HPDE6-E6E7 (cell line): ENCODE results near the gene SLC2A9.
"Not testable (repeated sequence)": the region's sequence is repeated elsewhere in the genome, so short reads cannot be mapped to it uniquely, and the experiment has no call there.

ENCODE experiments used
- DNase-seq: peaks from one replicate; pipeline ENCODE4 v3.0.0; 2011; ENCODE audit warnings: missing footprints; ENCODE audit errors: extremely low spot score

The SLC2A9 gene

DNA sequence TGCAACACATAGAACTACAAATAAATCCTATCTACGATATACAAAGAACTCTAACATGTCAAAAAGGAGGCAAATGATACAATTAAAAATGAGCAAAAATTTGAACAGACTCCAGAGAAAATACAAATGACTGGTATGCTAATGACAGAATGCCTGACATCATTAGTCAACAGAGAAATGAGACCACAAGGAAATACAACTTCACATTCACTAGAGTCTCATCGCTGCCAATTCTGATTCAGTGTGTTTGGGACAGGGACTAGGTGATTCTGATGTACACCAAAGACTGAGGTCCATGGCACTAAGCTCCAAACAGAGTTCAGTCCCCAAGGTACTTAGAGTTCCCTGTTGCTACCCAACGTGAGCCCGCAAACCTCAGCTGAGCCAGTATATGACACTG is 23.4 kb downstream of the SLC2A9 start:
- DNase-seq, result no peak

DNA sequence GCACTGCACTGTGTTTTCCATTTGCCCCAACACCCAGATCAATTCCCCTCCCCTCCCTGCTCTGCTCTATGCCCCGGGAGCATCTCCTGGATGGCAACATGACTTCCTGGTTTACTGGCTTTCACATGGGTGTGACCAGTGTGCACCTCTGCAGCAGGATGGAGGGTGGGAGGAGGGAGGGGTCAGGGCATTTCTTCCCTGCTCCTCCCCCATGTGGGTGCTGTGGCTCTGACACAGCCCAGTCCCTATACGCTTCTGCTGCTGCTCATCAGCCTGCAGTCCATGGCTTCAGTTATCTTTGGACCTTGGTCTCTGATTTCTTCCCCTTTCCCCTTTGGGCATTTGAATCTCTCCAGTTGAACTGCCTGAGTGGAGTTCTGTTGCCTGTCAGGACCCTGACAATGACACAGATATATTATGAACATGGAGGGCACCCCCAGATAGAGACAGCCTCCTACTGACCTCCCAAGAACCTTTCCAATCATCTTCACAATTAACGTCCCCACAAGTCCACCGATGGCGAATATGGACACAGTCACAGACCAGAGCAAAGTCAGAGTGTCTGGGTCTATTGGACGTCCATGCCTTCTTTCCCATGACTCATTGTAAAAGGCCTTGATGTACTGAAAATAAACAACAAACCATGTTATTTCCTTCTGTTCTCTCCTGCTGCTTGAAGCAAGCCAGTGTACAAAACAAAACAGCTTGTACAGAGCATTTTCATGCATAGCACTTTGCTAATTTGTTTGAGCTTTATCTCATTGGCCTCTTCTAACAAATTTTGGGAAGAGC is 24.8 kb downstream of the SLC2A9 start:
- no peak for DNase-seq

DNA sequence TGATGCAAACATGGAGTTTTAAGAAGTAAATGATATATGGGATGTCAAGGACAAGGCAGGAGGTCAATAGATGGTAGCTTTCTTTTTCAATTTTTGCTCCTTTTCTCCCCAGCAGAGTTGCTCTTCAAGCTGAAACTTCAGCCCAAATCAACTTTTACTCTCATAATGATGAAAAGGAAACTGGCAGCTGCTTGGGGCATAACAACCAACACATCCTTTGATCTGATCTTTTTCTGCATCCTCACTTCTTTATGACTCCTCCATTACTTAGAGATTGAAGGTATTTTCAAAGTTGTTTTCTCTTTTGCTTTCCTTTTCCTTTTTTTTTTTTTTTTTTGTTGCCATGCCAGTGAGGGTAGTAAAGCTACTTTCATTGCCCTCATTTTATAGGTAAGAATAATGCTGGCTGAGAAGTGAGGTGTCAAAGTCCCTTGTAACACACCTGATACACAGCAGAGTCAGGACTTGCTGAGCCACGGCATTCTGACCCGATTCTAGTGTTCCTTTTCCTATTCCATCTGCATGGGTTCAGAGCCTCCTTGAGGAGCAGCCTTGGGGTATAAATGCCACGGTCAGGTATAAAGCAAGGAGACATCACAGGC is 26.9 kb downstream of the SLC2A9 start:
- no peak for DNase-seq

DNA sequence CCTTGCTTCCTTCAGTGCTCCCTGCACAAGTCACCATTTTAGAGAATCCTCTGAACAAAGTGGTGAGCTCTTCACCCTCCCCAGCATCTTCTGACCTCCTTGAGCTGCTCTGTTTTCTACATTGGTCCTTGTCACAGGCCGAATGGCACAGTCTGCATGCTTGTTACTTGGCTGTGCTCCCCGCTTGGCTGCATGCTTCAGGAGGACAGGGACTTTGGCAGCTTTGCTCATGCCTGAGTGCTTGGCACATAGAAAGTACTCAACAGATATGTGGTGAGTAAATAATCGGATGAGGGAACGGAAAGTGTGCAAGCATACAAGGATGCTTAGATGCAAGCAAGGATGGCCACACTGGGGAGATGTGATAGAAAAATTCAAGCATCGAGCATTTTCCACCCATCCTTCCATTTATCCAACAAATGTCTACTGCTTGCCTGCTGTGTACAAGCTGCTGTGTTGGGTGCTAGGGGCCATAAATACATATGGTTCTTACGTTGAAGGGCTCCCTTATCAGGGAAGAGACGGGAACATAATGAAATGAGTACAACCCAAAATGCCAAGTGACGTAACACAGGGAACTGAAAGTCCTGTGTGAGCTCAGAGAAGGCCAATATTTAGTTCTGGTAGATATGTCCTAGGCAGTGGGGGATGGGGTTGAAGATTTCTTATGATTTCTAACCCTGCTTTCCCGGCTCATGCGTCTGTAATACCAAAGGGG is 31.2 kb downstream of the SLC2A9 start:
- no peak for DNase-seq

DNA sequence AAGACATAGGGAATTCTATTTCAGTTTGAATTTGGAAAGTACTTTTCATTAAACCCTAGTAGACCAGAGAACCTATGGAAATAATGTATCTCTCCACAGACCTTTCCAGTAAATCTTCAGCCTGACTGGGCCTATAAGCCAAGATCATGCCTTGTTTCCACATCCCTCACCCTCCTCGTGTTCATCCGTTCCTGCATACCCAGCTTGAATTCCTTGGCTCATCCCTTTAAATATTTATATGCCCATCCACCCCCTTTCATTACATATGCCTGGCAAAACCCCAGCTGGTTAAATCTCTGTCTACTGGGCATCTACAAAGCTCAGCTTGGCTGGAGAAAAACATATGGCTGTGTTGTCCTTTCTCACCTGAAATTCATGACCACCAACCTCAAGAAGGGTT is 32.4 kb downstream of the SLC2A9 start:
- no peak for DNase-seq

DNA sequence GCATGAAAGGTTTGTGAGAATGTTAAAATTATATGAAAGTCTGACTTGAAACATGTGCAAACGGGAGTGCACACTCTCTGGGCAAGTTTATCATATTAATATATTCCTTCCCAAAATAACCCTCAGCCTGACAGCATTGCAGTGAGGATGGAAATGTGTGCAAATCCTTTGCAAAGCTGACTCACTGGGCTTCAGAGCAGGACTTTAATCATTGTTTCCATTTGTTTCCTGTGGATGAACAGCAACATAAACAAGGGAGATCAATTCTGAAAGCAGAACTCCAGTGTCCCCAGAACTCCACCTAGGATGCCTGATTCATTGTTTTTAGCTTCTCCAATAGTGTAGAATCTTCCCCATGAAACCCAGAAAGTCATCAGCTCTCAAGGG is 32.9 kb downstream of the SLC2A9 start:
- DNase-seq, result no peak

DNA sequence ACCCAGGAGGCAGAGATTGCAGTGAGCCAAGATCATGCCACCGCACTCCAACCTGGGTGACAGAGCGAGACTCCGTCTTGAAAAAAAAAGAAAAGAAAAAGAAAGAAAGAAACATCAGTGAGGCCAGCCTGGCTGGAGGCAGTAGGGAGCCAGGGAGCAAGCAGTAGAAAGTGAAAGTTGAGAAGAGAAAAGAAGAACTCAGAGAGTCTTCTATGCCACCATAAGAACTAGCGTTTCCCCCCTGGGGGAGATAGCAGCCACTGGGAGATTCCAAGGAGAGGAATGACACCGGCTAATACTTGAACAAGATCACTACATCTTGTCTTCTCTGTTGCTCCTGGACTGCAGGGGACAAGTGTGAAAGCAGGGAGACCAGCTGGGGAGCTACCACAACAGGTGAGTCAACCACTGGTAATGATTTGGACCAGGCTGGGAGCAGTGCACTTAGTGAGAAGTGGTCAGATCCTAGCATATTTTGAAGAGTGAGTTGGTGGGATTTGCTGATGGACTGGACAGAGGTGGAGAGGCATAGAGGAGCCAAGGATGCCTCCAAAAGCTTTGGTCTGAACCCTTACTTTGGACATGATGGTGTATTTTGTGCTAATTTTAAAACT is 33.4 kb downstream of the SLC2A9 start:
- DNase-seq, result no peak

DNA sequence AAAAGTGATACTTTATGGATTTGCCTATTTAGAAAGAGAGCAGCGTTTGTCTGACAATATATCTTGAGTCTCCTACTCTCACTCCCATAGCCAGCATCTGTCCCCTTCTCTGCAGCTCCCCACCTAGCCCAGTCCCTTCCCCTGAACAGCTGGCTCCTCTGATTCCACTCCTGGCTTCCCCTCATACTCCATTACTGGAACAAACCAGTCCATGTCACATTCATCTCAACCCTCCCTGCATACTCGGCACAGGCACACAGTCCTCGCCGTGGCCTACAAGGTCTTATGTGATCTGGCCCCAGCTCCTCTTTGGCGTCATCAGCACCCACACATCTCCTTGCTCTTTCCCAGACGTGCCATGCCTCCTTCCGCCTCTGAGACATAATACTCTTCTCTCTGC is 36.7 kb downstream of the SLC2A9 start:
- DNase-seq, result no peak

DNA sequence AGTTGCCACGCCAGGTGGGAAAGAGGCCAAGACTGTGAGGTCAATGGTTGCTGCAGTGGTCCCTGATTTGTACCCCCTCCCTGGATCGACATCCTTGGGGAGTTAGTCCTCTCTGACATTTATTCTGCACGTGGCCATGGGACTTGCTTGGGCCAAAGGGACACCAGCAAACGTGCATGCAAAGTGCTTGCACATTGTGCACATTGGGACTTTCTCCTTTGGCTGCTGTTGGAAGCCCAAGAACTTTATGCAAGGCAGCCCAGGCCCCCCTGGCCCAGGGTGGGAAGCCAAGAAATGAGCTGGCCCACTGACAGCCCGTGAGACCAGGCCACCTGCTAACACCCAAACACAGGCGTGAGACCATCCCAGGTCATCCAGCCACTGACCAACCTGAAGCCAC is 38.1 kb downstream of the SLC2A9 start:
- no peak for DNase-seq

DNA sequence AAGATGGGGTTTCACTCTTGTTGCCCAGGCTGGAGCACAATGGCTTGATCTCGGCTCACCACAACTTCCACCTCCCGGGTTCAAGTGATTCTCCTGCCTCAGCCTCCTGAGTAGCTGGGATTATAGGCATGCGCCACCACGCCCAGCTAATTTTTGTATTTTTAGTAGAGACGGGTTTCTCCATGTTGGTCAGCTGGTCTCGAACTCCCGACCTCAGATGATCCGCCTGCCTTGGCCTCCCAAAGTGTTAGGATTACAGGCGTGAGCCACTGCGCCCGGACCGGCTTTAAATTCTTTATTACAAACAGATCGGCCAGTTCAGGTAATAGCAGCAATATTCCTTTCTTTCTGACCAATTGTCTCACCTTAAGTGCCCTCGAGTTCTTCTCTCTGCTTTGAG is 39.4 kb downstream of the SLC2A9 start:
- not testable (repeated sequence) for DNase-seq

DNA sequence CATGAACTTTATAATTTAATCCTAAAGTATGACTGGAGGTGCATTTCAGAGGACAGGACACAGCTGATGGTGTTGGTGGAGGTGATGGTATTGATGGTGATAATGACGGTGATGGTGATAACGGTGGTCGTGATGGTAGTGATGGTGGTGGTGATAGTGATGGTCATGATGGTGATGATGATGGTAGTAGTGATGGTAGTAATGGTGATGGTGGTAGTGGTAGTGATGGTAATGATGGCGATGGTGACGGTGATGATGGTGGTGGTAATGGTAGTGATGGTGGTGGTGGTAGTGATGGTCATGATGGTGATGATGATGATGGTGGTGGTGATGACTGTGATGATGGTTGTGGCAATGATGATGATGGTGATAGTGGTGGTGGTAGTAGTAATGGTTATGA is 40.4 kb downstream of the SLC2A9 start:
- DNase-seq, result no peak

DNA sequence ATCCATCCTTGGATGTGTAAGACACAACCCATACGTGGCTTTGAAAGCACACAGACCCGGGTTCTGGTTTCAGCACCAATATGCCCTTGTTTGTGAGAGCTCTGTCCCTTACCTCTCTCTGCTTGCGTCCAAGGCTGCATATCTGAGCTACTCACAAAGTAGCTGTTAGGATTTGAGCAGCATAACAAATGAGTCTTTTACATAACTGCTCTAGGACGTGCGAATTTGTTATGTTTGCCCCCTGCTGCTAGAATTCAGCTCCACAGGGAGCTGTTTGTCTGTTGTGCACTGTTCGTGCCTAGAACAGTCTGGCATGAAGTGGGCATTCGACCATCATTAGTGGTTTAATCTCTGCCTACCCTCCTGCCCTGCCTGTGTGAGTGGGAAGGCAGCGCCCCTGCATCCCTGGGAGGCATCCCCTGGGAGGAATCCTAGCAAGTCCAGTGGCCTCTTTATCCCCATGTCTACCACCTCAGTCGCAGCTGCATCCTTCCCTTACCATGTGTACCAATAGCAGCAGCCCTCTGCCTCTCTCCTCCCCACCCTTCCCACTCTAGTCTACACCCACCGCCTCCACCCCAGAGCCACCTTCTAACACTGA is 42.1 kb downstream of the SLC2A9 start:
- DNase-seq, result no peak

DNA sequence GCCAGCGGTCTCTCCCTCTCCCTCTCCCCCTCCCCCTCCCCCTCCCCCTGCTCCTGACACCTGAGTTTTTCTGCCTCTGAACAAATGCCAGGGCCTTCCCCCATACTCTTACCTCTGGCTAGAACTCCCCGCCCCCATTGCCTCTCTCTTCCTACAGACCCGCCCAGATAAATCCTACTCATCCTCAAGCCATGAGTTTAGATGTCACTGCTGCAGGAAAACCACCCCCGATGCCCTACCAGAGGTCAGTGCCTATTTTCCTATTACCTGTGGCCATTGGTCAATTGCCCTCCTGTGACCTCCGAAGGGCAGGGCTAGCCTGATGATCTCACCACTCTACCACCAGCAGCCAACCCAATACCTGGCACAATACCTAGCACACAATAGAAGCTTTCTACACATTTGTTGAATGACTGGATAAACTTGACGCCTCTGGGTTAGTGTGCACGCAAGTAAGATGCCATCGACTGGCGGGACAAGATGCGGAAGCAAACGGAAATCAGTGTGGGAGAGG is 43.7 kb downstream of the SLC2A9 start:
- DNase-seq, result no peak

DNA sequence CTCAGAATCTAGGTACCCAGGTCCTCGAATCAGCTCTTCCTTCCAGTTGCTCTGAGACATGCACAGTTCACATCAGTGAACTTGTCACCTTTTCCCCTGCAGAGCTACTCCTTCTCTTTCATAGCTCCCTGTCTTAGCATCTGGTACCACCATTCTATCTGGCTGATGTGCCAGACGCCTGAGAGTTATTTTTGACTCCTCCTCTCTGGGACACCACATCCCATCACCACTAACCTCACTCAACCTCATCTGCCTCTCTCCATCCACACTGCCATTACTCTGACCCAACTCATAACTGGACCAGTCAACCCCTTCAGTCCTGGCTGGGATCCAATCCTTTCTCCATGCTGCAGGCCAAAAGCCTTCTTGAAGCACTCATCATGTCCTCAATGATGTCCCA is 44.5 kb downstream of the SLC2A9 start:
- no peak for DNase-seq

DNA sequence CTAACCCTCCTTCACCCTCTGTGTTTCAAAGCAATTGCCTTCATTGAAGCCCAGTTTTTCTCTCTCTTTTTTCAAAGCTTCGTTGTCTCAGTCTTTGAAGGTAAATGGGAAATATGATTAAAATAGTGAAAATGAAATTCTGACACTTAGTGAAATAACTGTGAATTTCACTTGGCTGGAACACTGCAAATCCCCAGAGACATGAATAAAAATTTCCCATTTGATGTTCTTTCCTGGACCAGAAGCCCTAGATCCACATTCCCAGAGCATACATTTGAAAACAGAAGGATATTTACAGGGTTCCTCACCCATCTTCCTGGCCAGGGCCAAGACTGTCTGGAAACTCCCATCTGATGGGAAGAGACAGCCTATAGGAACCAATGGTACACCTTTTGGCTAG is 45.0 kb downstream of the SLC2A9 start:
- no peak for DNase-seq

DNA sequence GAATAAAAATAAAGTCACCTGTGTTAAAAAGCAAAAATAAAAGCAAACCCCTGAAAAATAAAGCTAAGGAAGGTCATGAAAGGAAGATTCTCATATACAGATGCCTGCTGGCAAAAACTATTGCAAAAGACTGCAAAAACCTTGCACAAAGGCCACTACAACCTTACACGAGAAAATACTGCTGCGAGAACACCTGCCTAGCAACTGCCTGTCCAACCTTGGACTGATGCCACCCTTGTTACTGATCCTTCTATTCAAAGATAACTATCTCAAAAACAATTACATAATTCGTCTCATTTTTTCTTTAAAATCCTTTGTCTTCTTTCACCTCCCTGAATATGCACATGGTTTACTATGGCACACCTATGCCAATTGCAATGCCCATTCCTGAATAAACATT is 49.6 kb downstream of the SLC2A9 start:
- DNase-seq, result no peak

DNA sequence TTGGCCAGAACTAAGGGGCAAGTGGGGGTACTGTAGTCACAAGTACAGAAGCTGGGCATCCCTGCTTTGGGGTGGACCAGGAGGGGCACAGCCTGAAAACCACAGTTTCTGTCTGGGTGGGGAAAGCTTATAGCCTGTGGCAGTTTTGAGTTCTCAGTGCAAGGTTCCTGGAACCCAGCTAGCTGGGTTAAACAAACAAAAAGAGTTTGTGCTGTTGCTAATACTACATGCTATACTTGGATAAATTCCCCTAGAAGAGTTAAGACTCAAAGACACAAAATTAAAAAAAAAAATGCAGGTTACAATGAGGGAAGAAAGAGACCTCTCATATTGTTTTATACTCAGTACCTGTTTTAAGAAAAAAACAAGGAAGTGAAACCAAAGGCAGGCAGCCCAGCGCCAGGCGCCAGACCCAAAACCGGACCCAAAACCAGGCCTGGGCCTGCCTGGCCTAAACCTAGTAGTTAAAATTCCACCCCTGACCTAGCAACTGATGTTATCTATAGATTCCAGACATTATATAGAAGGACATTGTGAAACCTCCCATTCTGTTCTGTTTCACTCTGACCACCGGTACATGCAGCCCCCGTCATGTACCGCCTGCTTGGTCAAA is 50.8 kb downstream of the SLC2A9 start:
- DNase-seq, result no peak

DNA sequence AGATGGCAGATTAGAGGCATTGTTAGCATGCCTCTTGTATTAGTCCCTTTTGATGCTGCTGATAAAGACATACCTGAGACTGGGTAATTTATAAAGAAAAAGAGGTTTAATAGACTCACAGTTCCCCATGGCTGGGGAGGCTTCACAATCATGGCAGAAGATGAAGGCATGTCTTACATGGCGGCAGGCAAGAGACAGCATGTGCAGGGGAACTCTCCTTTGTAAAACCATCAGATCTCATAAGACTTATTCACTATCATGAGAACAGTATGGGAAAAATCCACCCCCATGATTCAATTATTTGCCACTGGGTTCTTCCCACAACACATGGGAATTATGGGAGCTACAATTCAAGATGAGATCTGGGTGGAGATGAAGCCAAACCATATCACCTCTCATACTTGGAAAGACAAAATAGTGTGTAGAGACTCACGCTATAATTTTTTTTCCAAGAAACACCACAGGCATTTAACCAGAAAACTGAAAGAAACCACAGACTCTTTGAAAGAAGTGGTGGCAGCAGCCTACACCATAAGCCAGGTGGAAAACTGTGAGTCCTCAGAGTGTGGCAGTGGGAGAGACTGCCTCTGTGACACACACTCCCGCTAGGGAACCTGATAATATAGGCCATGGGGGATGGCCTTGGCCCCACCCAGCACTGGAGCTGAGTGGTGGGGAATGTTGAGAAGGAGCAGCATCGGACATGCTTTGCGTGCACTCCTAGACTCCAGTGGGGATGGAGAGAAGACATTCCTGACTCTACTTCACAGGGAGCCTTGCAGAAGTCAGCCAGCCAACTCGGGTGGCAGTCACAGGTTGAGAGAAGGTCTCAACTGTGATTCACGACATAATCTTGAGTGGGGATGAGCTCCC is 51.5 kb downstream of the SLC2A9 start:
- DNase-seq, result no peak

DNA sequence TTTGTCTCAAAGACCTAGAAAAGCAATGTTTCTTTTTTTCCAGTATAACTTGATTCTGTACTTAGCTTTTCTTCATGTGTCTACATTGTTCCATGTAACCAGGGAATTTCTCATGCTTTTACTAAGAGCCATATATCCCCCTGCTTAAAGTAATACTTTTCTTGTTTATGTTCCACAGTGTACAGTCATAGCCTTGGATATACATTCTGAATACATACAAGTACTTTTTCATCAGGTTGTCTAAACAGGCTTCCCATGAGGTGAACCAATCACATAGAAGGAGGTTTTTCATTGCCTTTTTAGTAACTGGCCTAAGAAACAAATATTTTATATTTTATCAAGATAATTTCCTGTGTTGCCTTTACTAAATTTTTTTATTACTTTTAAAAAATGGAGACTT is 52.8 kb downstream of the SLC2A9 start:
- no peak for DNase-seq

DNA sequence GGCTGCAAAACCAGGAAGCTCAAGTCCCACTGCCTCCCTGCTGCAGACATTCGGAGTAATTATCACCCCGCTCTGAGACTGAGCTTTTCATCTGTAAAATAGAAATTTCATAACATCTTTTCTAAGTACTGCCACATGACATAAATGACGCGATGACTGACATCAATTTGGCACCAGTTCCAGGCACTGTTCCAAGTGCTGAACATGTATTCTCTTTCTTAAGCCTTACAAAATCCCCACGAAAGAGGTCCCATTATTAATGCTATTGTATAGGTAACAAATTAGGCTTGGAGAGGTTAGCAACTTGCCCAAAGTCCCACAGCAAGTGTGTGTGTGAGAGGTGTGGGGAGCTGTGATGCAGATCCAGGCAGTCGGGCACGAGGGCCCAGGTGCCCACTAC is 56.4 kb downstream of the SLC2A9 start:
- DNase-seq, result no peak

DNA sequence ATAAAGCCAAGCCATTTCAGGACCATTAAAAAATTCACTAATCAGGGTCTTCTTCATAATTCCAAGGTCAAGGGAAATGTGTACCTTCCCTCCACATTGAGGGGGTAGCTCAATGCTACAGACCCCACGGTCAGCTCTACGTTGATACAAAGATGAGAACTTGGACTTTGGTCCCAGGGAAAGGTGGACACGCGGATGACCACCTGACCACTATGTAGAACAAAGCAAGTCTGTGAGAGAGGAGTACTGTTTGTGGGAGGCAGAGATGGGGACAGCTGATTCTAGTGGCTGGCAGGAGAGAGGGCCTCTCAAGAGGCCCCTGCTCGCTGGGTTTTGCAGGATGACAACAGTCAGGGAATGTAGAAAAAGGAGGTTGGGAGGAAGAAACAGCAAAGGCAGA is 58.0 kb downstream of the SLC2A9 start:
- DNase-seq, result no peak
